SJSA1 (cell line): ENCODE data around the gene GPR155. TPM values are rescaled to one million over a fixed set of nuclear protein-coding genes. Genes with fewer than 3 reads are reported as not detected.
"Not testable (repeated sequence)": the region's sequence is repeated elsewhere in the genome, so short reads cannot be mapped to it uniquely, and the experiment has no call there.

Source experiments
- DNase-seq, 2 experiments: peaks; one replicate each; pipeline ENCODE4 v3.0.0-alpha.2; 2015 to 2020; ENCODE audit warnings: low spot score in 2 of 2, low read depth in 1 of 2
- H3K27ac ChIP-seq: fragments of 250-450 bp; sonication (Bioruptor Pico); 2 replicates; pipeline ENCODE4 v1.5.1; 2020; ENCODE audit warnings: mild to moderate bottlenecking, moderate library complexity
- H3K27me3 ChIP-seq: fragments of 250-450 bp; sonication (Bioruptor Pico); replicated peaks from 2 replicates; pipeline ENCODE4 v1.5.1; 2020; ENCODE audit warnings: mild to moderate bottlenecking, moderate library complexity
- H3K36me3 ChIP-seq: fragments of 250-450 bp; sonication (Bioruptor Pico); 2 replicates; pipeline ENCODE4 v1.5.1; 2020; ENCODE audit warnings: mild to moderate bottlenecking
- H3K4me1 ChIP-seq: fragments of 250-450 bp; sonication (Bioruptor Pico); replicated peaks from 2 replicates; pipeline ENCODE4 v1.6.1; 2021; ENCODE audit warnings: mild to moderate bottlenecking
- H3K4me3 ChIP-seq: fragments of 250-450 bp; sonication (Bioruptor Pico); 2 replicates; pipeline ENCODE4 v1.5.1; 2020; ENCODE audit warnings: mild to moderate bottlenecking
- H3K9me3 ChIP-seq: fragments of 250-450 bp; sonication (Bioruptor Pico); replicated peaks from 2 replicates; pipeline ENCODE4 v1.5.1; 2020; ENCODE audit warnings: mild to moderate bottlenecking
- total RNA-seq: library from RNA; depleted of rRNA; stranded (reverse); fragments of >200 nt; shearing (Covaris generic); gene quantifications from 2 replicates; pipeline ENCODE4 v1.2.3, GENCODE V29; 2014

GPR155 gene
- total RNA-seq, 1 experiment from 2014 or later: 4.9 TPM

- Histone ChIP-seq H3K4me1 (no peaks in the 10 kb centered on the region), H3K36me3 (no peaks in the 10 kb centered on the region), H3K9me3 (peaks cover 8% of the 10 kb centered on the region), H3K27ac (no peak overlapping the region), H3K27me3 (no peaks in the 10 kb centered on the region), H3K4me3 (no peak overlapping the region)
- DNase-seq: peak in 1 of 2 experiments; percentile 4
These were observed 23.9 kb upstream of the GPR155 start for GRCh38 chr2:174510583-174511189.

- Histone ChIP-seq H3K4me1 (no peaks in the 10 kb centered on the region), H3K9me3 (no peaks in the 10 kb centered on the region), H3K27me3 (no peaks in the 10 kb centered on the region; the same call in 1 of the 2 replicates), H3K4me3 (no peak overlapping the region), H3K36me3 (no peaks in the 10 kb centered on the region), H3K27ac (no peak overlapping the region)
- no peak for DNase-seq
These were observed 16.5 kb upstream of the GPR155 start for GRCh38 chr2:174503161-174503809.

DNA sequence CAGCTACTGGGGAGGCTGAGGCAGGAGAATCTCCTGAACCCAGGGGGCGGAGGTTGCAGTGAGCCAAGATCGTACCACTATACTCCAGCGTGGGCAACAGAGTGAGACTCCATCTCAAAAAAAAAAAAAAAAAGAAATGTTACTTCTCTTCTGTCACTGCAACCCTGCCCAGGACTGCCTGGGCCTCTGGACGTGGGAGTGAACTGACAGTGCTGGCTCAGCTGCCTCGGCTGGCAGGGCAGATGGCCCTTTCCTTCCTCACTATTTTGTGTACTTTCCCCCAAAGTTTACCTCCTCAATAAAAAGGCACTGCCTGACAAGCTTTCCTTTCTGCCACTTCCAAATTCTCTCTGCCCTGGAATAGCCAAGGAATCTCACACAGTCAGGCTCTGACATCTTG, 12.5 kb upstream of the GPR155 start:
- Histone ChIP-seq H3K4me3 (no peak overlapping the region), H3K27me3 (no peaks in the 10 kb centered on the region; the same call in 1 of the 2 replicates), H3K27ac (no peak overlapping the region), H3K36me3 (no peaks in the 10 kb centered on the region), H3K9me3 (no peaks in the 10 kb centered on the region), H3K4me1 (no peaks in the 10 kb centered on the region)
- DNase-seq: no peak

GRCh38 chr2:174495365-174496012, 8.7 kb upstream of the GPR155 start:
- Histone ChIP-seq H3K27ac (no peak overlapping the region), H3K27me3 (no peaks in the 10 kb centered on the region), H3K4me3 (no peak overlapping the region), H3K4me1 (no peaks in the 10 kb centered on the region), H3K9me3 (no peaks in the 10 kb centered on the region), H3K36me3 (no peaks in the 10 kb centered on the region)
- no peak for DNase-seq

GRCh38 chr2:174493549-174494331, 6.9 kb upstream of the GPR155 start:
- Histone ChIP-seq H3K36me3 (no peaks in the 10 kb centered on the region), H3K4me3 (no peak overlapping the region), H3K4me1 (no peaks in the 10 kb centered on the region), H3K9me3 (no peaks in the 10 kb centered on the region), H3K27ac (no peak overlapping the region), H3K27me3 (no peaks in the 10 kb centered on the region)
- DNase-seq: no peak

DNA sequence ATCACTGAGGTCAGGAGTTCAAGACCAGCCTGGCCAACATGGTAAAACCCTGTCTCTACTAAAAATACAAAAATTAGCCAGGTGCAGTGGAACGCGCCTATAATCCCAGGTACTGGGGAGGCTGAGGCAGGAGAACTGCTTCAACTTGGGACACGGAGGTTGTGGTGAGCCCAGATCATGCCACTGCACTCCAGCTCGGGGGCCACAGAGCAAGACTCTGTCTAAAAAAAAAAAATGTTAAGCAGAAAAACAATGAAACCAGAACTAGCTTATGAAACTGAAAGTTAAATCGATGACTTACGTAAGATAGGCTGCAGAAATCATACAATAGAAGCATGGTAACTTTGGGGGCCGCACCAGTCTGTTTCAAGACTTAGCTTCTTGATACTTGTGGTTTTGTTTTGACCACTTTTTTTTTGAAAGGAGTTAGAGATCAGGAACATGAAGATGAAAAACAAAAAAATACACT, 6.2 kb upstream of the GPR155 start:
- no peaks in the 10 kb centered on the region for H3K27me3 ChIP-seq
- H3K9me3 ChIP-seq: no peaks in the 10 kb centered on the region
- DNase-seq: no peak
- no peaks in the 10 kb centered on the region for H3K36me3 ChIP-seq
- H3K4me3 ChIP-seq: no peak overlapping the region
- no peaks in the 10 kb centered on the region for H3K4me1 ChIP-seq
- H3K27ac ChIP-seq: no peak overlapping the region

GRCh38 chr2:174491947-174492346, 5.1 kb upstream of the GPR155 start:
- no peak for DNase-seq
- 0 out of 2 replicates have a peak, but pooled peaks cover 2% of the 10 kb centered on the region for H3K9me3 ChIP-seq
- H3K4me1 ChIP-seq: 0 out of 2 replicates have a peak, but pooled peaks cover 5% of the 10 kb centered on the region
- no peak overlapping the region for H3K4me3 ChIP-seq
- H3K27me3 ChIP-seq: no peaks in the 10 kb centered on the region
- no peaks in the 10 kb centered on the region for H3K36me3 ChIP-seq
- H3K27ac ChIP-seq: no peak overlapping the region

- peaks cover 9% of the 10 kb centered on the region for H3K4me1 ChIP-seq
- H3K9me3 ChIP-seq: 0 out of 2 replicates have a peak, but pooled peaks cover 2% of the 10 kb centered on the region
- no peak overlapping the region for H3K27ac ChIP-seq
- DNase-seq: no peak
- no peaks in the 10 kb centered on the region for H3K27me3 ChIP-seq
- no peak overlapping the region for H3K4me3 ChIP-seq
- no peaks in the 10 kb centered on the region; the same call in 1 of the 2 replicates for H3K36me3 ChIP-seq
These were observed 3.2 kb upstream of the GPR155 start for GRCh38 chr2:174490051-174490450.

- H3K27me3 ChIP-seq, DNase-seq, H3K4me3 ChIP-seq, H3K9me3 ChIP-seq, H3K36me3 ChIP-seq, H3K4me1 ChIP-seq, H3K27ac ChIP-seq: not testable (repeated sequence)
These were observed 2.7 kb upstream of the GPR155 start for GRCh38 chr2:174489520-174489919.

- Histone ChIP-seq H3K36me3 (no peaks in the 10 kb centered on the region; the same call in 1 of the 2 replicates), H3K9me3 (0 out of 2 replicates have a peak, but pooled peaks cover 2% of the 10 kb centered on the region), H3K27me3 (no peaks in the 10 kb centered on the region), H3K4me3 (peak overlapping the region; percentile 90), H3K27ac (no peak overlapping the region; the same call in 1 of the 2 replicates), H3K4me1 (peaks cover 9% of the 10 kb centered on the region)
- DNase-seq: no peak
These were observed 962 bp upstream of the GPR155 start for GRCh38 chr2:174487820-174488162.

GRCh38 chr2:174487108-174487819, 435 bp upstream of the GPR155 start:
- Histone ChIP-seq H3K4me1 (peaks cover 9% of the 10 kb centered on the region), H3K9me3 (0 out of 2 replicates have a peak, but pooled peaks cover 2% of the 10 kb centered on the region), H3K4me3 (peak overlapping the region; percentile 90), H3K27ac (peak overlapping the region; percentile 78), H3K27me3 (no peaks in the 10 kb centered on the region), H3K36me3 (no peaks in the 10 kb centered on the region; the same call in 1 of the 2 replicates)
- peak; percentile 75 to 100 for DNase-seq

DNA sequence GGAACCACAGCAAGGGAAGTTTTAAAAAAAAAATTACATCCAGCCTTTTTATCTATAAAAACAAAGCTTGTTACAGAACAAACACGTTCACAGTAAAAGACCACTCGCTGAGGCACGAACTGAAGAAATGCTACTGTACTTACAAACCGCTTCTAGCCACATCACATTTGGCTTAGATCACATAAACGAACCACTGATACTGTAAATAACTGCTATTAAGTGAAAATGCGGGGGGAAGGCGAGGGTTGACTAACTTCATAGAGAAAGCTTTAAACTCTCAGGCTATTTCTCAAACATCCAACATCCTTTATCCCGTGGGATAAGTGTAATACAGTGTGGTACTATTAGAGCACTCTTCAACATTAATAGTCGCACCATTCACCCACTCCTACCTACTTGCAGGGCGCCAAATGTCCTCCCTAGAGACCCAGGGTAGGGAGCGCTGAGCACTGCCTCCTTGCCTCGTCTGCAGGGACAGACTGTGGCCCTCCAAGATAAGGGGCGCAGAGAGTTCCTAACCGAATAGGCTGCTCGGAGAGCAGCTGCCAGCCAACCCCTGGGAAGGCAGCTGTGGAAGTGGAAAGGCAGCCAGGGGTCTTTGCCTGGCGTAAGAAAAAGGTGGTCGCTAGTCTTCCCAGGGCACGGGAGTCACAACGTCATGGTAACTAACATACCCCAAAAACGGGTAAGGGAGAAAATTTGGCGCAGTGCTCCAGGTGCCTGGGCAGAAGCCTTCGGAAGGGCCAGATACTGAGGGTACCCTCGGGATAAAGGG, 854 bp downstream of the GPR155 start:
- Histone ChIP-seq H3K27me3 (no peaks in the 10 kb centered on the region), H3K9me3 (0 out of 2 replicates have a peak, but pooled peaks cover 2% of the 10 kb centered on the region), H3K36me3 (no peaks in the 10 kb centered on the region; the same call in 1 of the 2 replicates), H3K4me3 (peak overlapping the region; percentile 90), H3K27ac (no peak overlapping the region), H3K4me1 (peaks cover 13% of the 10 kb centered on the region)
- DNase-seq: peak in 1 of 2 experiments; percentile 38
